Activated T-cell treated with anti-CD3 and anti-CD28 coated beads for 4 hours (primary cell): ENCODE measurements around the gene BSG.
"Not testable (repeated sequence)": the region's sequence is repeated elsewhere in the genome, so short reads cannot be mapped to it uniquely, and the experiment has no call there.

Experiments
- DNase-seq: peaks from one replicate; pipeline ENCODE4 v3.0.0-alpha.2; 2020

The BSG gene

DNA sequence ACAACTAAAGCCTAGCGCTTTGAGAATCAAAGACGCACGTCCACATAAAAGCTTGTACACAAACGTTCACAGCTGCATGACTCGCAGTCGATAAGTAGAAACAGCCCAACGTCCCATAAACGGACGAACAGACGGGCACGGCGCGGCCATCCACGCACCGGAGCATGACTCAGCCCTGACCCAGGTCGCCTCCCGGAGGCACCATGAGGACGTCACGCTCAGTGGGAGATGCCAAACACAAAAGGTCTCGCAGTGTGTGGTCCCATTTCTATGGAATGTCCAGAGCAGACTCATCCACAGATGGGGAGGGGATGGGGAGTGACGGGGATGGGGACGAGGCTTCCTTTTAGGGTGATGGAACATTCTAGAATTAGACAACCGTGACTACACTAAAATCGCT lies 51.6 kb downstream of the BSG start:
- DNase-seq, result no peak

DNA sequence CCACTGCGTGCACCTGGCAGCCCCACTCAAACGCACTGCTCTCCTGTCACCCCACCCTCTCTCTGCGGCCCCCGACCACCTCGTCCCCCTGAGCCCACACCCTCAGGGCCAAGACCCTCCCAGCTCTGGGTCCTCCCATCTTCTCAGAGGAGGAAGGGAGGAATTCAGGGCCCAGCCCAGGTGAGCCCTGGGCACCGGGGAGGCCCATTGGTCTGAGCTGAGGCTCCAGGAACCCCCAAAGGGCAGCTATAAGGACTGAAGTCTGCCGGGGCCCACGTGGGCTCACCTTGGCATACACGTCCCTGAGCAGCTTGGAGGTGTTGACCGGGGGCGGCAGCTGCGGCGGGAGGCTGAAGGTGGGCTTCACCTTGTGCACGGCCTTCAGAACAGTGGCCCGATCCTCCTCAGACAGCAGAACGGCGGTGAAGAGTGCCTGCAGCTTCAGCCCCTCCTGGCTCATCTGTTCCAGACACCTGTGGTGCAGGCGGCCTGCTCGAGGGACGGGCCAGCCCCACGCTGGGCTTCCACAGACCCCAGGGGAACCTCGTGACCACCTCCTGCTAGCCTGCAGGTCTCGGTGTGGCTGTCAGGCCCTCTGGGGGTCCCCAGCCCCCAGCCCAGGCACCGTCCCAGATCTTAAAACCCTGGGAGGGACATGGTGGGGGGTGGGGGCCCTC lies 52.2 kb downstream of the BSG start:
- DNase-seq, result no peak

DNA sequence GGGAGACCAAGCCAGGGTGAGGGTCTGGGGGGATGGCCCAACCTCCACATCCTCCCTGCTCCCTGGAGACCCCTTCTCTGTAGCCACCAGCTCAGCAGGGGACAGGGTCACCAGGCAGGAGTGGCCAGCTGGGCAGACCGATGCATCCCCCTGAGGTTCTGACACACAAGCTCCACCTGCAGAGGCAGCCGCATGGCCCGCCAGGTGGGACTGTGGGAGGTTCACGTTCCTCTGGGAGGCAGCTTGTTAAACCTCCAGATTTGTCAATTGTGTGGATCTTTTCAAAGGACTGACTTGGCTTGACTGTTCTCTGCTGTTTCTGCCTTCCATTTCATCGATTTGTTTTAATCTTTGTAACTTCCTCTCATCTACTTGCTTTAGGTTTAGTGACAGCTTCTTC lies 52.9 kb downstream of the BSG start:
- DNase-seq, result no peak

DNA sequence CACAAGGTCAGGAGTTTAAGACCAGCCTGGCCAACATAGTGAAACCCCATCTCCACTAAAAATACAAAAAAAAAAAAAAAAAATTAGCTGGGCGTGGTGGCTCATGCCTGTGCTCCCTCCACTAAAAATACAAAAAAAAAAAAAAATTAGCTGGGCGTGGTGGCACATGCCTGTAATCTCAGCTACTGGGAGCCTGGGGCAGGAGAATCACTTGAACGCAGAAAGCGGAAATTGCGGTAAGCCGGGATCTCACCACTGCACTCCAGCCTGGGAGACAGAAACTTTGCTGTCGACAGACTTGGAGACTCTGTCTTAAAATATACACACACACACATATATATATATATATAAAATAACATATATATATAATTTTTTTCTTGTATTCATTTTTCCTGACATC lies 54.2 kb downstream of the BSG start:
- not testable (repeated sequence) for DNase-seq

DNA sequence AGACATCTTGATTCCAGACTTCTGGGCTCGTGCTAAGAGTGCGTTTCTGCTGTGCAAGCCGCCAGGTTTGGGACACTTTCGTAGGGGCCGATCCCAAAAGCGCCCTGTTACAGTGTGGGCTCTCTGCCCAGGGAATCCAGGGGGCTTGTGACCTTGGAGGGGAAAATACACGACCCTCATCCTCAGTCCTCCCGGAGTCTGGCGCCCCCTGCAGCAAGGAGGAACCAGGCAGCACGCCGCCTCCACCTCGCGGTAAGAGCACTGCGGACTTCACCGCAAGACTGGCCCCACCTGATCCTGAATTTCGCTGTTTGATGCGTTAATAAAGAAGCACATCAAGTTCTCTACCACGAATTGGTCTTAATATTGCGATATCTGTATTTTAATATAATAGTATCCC lies 55.8 kb downstream of the BSG start:
- DNase-seq, result no peak

DNA sequence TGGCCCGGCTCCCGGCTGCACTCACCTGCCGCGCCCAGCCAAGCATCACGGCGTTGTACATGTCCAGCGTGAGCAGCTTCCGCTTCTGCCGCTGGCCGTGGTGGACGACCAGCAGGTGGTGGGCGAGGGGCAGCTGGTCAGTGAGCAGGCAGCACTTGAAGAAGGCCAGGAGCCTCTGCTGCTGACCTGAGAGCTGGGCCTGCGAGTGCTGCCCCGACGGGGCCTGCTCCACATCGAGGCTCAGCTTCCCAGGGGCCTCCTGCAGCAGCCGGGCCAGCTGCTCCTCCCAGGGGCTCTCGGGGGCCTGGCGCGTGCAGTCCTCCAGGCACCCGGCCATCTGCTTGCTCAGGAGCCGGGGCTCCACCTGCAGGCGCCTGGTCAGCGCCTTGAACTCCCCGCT lies 57.1 kb downstream of the BSG start:
- DNase-seq, result not testable (repeated sequence)

DNA sequence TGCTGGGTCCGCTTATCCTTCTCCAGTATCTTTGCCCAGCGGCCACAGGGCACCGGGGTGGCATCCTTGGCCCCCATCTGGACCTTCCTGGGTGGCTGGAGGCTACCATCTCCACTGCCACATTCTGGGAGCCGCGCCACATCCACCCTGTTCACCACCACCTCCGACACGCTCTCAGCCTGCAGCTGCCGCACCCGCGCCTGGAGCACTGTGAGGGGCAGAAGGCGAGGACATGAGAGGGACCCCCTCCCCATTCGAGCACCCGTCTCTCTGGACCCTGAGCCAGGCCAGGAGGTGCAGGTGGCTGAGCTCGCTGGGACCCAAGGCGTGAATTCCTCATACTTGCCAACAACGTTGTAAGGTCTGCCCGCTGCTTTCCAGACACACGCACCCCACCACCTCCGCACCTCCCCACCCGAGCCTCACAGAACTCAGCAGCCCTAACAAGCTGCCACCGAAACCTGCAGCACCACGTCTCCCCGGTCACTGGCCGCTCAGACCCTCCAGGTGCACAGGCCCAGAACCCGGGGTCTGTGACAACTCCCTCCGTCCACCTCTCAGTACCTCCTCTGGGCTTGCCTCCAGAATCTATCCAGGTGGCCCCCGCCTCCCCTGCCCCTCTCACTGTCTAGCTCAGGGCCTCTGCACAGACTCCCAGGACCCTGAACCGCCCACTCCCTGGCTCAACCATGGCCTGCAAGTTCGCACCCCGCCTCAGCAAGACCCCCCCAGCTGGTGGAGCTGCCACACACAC lies 57.7 kb downstream of the BSG start:
- no peak for DNase-seq

DNA sequence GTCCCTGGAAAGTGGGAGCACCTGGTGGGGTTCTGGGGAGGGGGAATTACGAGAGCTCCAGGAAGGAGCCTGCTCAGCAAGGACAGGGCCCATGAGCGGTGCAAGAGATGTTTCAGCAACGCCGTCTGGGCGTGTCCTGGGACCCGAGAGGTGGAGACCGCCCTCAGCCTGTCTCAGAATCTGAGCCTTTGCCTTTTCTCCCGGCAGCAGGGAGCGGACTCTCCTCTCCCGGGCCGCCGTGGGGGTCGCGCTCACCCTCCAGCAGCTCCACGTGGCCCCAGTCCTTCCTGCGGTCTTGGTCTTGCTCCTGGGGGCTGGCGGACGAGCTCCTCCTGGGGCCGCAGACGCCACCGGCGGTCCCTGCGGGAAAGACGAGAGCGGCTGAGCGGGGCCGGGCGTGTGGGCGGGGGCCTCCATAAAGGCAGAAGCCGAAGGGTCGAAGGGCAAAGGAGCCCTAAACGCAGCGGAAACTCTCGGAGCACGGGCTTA lies 60.2 kb downstream of the BSG start:
- DNase-seq, result peak; percentile 24
